ENCODE data around the gene ANKRD33.

The ANKRD33 gene

DNA sequence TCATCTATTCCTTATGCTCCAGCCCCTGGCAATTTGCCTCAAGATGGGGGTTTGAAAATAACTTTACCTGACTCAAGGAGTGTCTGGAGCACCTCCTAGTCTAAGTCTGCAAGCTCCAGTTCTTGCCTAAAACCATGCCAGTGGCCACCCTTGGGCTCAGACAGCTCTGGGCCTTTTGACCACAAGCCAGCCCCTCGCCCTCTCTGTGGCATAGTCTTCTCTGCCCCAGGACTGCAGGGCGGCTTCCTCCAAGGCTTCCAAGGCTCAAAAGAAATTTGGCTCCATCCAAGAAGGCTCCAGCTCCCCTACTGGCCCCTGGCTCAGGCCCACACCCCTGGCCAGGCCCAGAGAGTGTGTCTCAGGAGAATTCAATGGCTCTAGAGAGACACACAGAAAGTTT, 34.2 kb downstream of the ANKRD33 start:
- DNase-seq = no peak

DNA sequence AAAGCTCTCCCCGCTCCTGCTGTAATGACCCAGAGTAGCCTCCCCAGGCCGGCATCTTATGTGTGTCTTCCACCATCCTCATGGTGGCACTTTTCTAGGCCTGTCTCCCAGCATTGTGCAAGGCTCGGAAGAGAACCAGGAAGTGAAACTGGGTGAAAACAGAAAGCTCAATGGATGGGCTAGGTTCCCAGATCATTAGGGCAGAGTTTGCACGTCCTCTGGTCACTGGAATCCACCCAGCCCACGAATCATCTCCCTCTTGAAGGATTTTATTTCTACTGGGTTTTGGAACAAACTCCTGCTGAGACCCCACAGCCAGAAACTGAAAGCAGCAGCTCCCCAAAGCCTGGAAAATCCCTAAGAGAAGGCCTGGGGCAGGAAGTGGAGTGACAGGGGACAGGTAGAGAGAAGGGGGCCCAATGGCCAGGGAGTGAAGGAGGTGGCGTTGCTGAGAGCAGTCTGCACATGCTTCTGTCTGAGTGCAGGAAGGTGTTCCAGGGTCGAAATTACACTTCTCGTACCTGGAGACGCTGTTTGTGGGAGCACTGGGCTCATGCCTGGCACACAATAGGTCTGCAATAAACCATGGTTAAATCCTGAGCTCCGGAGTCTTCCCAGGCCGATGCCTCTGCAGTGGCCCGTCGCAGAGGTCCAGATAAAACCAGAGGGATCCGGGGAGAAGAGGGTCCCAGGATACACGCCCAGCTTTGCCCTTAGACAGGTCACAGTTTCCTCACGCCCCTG, 35.0 kb downstream of the ANKRD33 start:
- DNase-seq = no peak

- DNase-seq = no peak
These were observed 35.8 kb downstream of the ANKRD33 start for GRCh38 chr12:51923506-51924365.

GRCh38 chr12:51924551-51925319, 36.8 kb downstream of the ANKRD33 start:
- DNase-seq = no peak

- DNase-seq = no peak
These were observed 37.6 kb downstream of the ANKRD33 start for GRCh38 chr12:51925346-51926063.

- no peak for DNase-seq
These were observed 38.2 kb downstream of the ANKRD33 start for GRCh38 chr12:51926064-51926632.

- DNase-seq = no peak
These were observed 38.8 kb downstream of the ANKRD33 start for GRCh38 chr12:51926718-51927117.

DNA sequence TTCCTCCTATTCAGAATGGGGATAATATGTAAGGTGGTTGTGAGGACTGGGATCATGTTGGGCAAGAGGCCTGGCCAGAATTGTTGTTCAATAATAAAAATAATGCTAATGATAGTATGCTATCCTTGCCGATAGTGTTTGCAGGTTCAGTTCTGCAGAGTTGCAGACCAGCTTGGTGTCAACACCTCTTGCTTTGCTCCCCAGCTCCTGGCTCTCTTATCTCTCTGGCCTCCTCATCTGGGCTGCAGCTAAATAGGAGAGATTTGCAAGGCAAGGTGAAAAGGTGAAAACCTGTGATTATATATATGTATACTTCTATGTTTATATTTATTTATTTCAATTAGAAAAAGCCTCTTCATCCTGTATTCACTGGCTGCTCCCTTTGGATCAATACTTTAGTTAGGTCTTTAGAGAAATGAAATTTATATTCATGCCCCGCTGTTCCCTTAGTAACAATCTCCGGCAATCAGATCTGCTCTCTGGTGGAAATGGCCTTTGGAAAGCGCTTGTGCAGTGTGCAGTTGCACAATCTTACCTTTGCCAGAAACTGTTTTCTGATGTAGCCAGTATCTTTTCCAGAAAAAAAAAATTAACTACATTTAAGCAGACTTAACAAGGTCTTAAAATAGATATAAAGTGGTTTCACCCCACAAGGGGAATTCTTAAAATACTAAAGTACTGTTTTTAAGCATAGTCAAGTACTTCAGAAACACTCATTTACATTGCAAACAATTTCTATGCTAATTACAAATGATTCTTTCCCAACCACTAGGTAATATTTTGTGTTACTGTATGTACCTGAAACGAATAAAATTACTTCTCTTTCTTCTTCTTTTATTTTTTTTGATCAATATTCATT, 44.5 kb downstream of the ANKRD33 start:
- DNase-seq = no peak

GRCh38 chr12:51934080-51934479, 46.2 kb downstream of the ANKRD33 start:
- DNase-seq = no peak

DNA sequence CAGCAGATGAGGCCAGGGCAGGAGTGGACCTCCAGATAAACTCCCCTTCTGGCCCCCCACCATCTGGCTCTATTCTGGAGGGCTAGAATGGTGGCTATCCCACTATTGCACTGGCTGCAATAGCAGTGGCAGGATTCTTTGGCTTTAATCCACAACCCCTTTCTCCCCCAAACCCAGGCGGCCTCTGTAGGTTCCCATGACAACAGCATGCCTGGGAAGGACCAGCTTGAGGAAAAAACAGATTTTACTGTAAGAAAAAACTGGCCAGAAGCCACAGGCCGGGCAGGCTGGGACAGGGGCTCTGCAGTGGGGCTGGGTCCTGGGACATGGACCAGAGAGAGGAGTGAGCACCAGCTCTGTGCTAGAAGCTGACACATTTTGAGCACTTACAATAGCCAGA, 50.0 kb downstream of the ANKRD33 start:
- DNase-seq = no peak

- DNase-seq = no peak
These were observed 50.8 kb downstream of the ANKRD33 start for GRCh38 chr12:51938726-51939125.

- no peak for DNase-seq
These were observed 53.2 kb downstream of the ANKRD33 start for GRCh38 chr12:51941011-51941581.
